IMR-90 (cell line): Measurements from ENCODE around the gene MGAT5B. TPM values are rescaled to one million over a fixed set of nuclear protein-coding genes. Genes with fewer than 3 reads are reported as not detected.

Source experiments
- ATAC-seq: fragments of 200-7000 bp; cut with Tn5 transposase; 2 replicates; pipeline ENCODE4 v1.9.1; 2020; ENCODE audit warnings: low read depth, mild to moderate bottlenecking, moderate library complexity
- BruUV-seq: library from RNA; stranded (reverse); fragments of 400-500 nt; replicated peaks from 2 replicates; lab custom pipeline; 2021; lab: Mats Ljungman, UMichigan
- CTCF ChIA-PET: fragments of 300-600 bp; formaldehyde crosslinking; extraction: SDS; loops from one replicate; lab custom pipeline; 2021; ENCODE audit warnings: antibody characterized with exemption; lab: Yijun Ruan, JAX
- POLR2A ChIA-PET: fragments of 300-600 bp; sonication (Branson Sonifier 250); formaldehyde crosslinking; loops from one replicate; lab custom pipeline; 2022; ENCODE audit warnings: antibody characterized with exemption; ENCODE audit not compliant: unreplicated experiment; lab: Charles Lee
- DNase-seq: peaks from one replicate; pipeline ENCODE4 v3.0.0; 2013
- H2AFZ ChIP-seq: replicated peaks from 2 replicates; pipeline ENCODE3; 2013; ENCODE audit warnings: low read length, mild to moderate bottlenecking; ENCODE audit not compliant: poor library complexity
- H2AK5ac ChIP-seq: 2 replicates; pipeline ENCODE4 v1.6.1; 2013; ENCODE audit warnings: low read depth, low read length, inconsistent platforms
- H2AK9ac ChIP-seq: replicated peaks from 2 replicates; pipeline ENCODE3; 2013; ENCODE audit warnings: mild to moderate bottlenecking, low read depth, low read length, moderate library complexity; ENCODE audit not compliant: poor library complexity
- H2BK120ac ChIP-seq: 2 replicates; pipeline ENCODE4 v1.6.1; 2013; ENCODE audit warnings: low read depth, low read length, inconsistent platforms
- H2BK15ac ChIP-seq: 3 replicates; pipeline ENCODE4 v1.6.1; 2013; ENCODE audit warnings: low read depth, low read length, inconsistent platforms
- H2BK20ac ChIP-seq: 2 replicates; pipeline ENCODE4 v1.6.1; 2013; ENCODE audit warnings: low read depth, mild to moderate bottlenecking, inconsistent platforms, low read length, moderate library complexity
- H2BK5ac ChIP-seq: 2 replicates; pipeline ENCODE4 v1.6.1; 2013; ENCODE audit warnings: mild to moderate bottlenecking, low read depth, low read length, inconsistent platforms; ENCODE audit not compliant: poor library complexity, severe bottlenecking
- H3K14ac ChIP-seq: replicated peaks from 2 replicates; pipeline ENCODE4 v1.6.1; 2013; ENCODE audit warnings: low read depth, low read length, inconsistent platforms
- H3K18ac ChIP-seq: 2 replicates; pipeline ENCODE4 v1.6.1; 2013; ENCODE audit warnings: low read depth, low read length, control low read depth
- H3K23ac ChIP-seq: 2 replicates; pipeline ENCODE4 v1.6.1; 2013; ENCODE audit warnings: low read depth, low read length, inconsistent platforms
- H3K27ac ChIP-seq: 2 replicates; pipeline ENCODE4 v1.5.1; 2013; ENCODE audit warnings: mild to moderate bottlenecking, control low read depth, low read length; ENCODE audit not compliant: insufficient read depth
- H3K27me3 ChIP-seq: 2 replicates; pipeline ENCODE4 v1.6.1; 2013; ENCODE audit warnings: low read length; ENCODE audit not compliant: control insufficient read depth, insufficient read depth
- H3K36me3 ChIP-seq: 2 replicates; pipeline ENCODE4 v1.6.1; 2013; ENCODE audit warnings: low read length, mixed read lengths; ENCODE audit not compliant: control insufficient read depth, insufficient read depth
- H3K4ac ChIP-seq: 2 replicates; pipeline ENCODE4 v1.6.1; 2013; ENCODE audit warnings: low read depth, low read length, inconsistent platforms
- H3K4me1 ChIP-seq: 2 replicates; pipeline ENCODE4 v1.6.1; 2013; ENCODE audit warnings: low read length, mixed read lengths; ENCODE audit not compliant: control insufficient read depth, insufficient read depth
- H3K4me2 ChIP-seq: 2 replicates; pipeline ENCODE4 v1.6.1; 2013; ENCODE audit warnings: low read depth, mild to moderate bottlenecking, control low read depth, low read length, moderate library complexity
- H3K4me3 ChIP-seq: 2 replicates; pipeline ENCODE4 v1.5.1; 2013; ENCODE audit warnings: low read depth, mild to moderate bottlenecking, control low read depth, low read length, moderate library complexity; ENCODE audit not compliant: insufficient read depth
- H3K56ac ChIP-seq: 2 replicates; pipeline ENCODE4 v1.6.1; 2013; ENCODE audit warnings: low read length, inconsistent platforms; ENCODE audit not compliant: insufficient read depth; ENCODE audit errors: extremely low read depth
- H3K79me1 ChIP-seq, 2 experiments: 2 replicates each; pipeline ENCODE4 v1.6.1; 2013; ENCODE audit warnings: low read length in 2 of 2, inconsistent platforms in 1 of 2, low read depth in 1 of 2
- H3K9ac ChIP-seq: 2 replicates; pipeline ENCODE4 v1.6.1; 2013; ENCODE audit warnings: low read depth, low read length, control low read depth
- H3K9me1 ChIP-seq: 2 replicates; pipeline ENCODE4 v1.6.1; 2013; ENCODE audit warnings: low read length, inconsistent platforms; ENCODE audit not compliant: insufficient read depth
- H3K9me3 ChIP-seq: 2 replicates; pipeline ENCODE4 v1.6.1; 2013; ENCODE audit warnings: low read length; ENCODE audit not compliant: control insufficient read depth, insufficient read depth
- H4K20me1 ChIP-seq: 2 replicates; pipeline ENCODE4 v1.6.1; 2013; ENCODE audit warnings: low read length, inconsistent platforms; ENCODE audit not compliant: insufficient read depth
- H4K5ac ChIP-seq: 2 replicates; pipeline ENCODE4 v1.6.1; 2013; ENCODE audit warnings: mild to moderate bottlenecking, low read depth, low read length, control low read depth
- H4K8ac ChIP-seq, 2 experiments: 2 replicates each; pipeline ENCODE4 v1.6.1; 2013; ENCODE audit warnings: low read depth in 2 of 2, low read length in 2 of 2, control low read depth in 1 of 2, inconsistent platforms in 1 of 2
- H4K91ac ChIP-seq: 2 replicates; pipeline ENCODE4 v1.6.1; 2013; ENCODE audit warnings: low read depth, low read length, inconsistent platforms; ENCODE audit not compliant: insufficient read depth
- BHLHE40 ChIP-seq: fragments of 150-350 bp; IDR thresholded peaks from 2 replicates; pipeline ENCODE4 v1.6.1; 2016; ENCODE audit warnings: mild to moderate bottlenecking, low read depth, low read length
- CEBPB ChIP-seq: IDR thresholded peaks from 2 replicates; pipeline ENCODE4 v1.6.1; 2012; ENCODE audit warnings: low read depth, low read length, improper control_type of control experiment
- CHD1 ChIP-seq: IDR thresholded peaks from 2 replicates; pipeline ENCODE4 v1.6.1; 2012; ENCODE audit warnings: low read depth, low read length, improper control_type of control experiment
- MXI1 ChIP-seq: IDR thresholded peaks from 2 replicates; pipeline ENCODE4 v1.6.1; 2012; ENCODE audit warnings: low read depth, mild to moderate bottlenecking, low read length, moderate library complexity, borderline replicate concordance
- NFE2L2 ChIP-seq: fragments of 150-350 bp; IDR thresholded peaks from 2 replicates; pipeline ENCODE4 v1.6.1; 2016; ENCODE audit warnings: low read depth, mild to moderate bottlenecking, low read length
- POLR2A ChIP-seq: IDR thresholded peaks from 2 replicates; pipeline ENCODE4 v1.6.1; 2012; ENCODE audit warnings: mild to moderate bottlenecking, low read depth, low read length
- RCOR1 ChIP-seq: IDR thresholded peaks from 2 replicates; pipeline ENCODE4 v1.6.1; 2012; ENCODE audit warnings: mild to moderate bottlenecking, low read length, improper control_type of control experiment; ENCODE audit not compliant: insufficient replicate concordance
- RFX5 ChIP-seq: IDR thresholded peaks from 2 replicates; pipeline ENCODE4 v1.8.0; 2012; ENCODE audit warnings: low read depth, mild to moderate bottlenecking, low read length, moderate library complexity
- SMC3 ChIP-seq: fragments of 150-350 bp; IDR thresholded peaks from 2 replicates; pipeline ENCODE4 v1.6.1; 2016; ENCODE audit warnings: low read depth, mild to moderate bottlenecking, antibody characterized with exemption, low read length, moderate library complexity
- WGBS, 2 experiments: methylation state at CpG; one replicate each; pipeline versions ENCODE4 v1.1.5 to v1.1.7; 2013; ENCODE audit warnings: missing lambda C conversion rate in 2 of 2; ENCODE audit not compliant: insufficient read length in 1 of 2; ENCODE audit errors: extremely low coverage in 2 of 2; 5-methylcytosine and 5-hydroxymethylcytosine counted together
- dilution Hi-C: fragments of 300-500 bp; cut with HindIII; formaldehyde crosslinking; loops from one replicate; pipeline ENCODE4 v1.14.3; 2018; ENCODE audit warnings: low sequenced_read_pairs; ENCODE audit not compliant: unreplicated experiment
- in situ Hi-C: fragments of 300-500 bp; cut with MboI; formaldehyde crosslinking; loops from 3 replicates; pipeline ENCODE4 v1.14.3; 2019; ENCODE audit warnings: low sequenced_read_pairs, inconsistent platforms, mixed read lengths
- intact Hi-C: fragments of 100-400 bp; cut with micrococcal nuclease; formaldehyde crosslinking; loops from 2 replicates; pipeline ENCODE4 v1.10.0; 2022
- polyA plus RNA-seq, 3 experiments: library from polyadenylated mRNA; depleted of rRNA; stranded (reverse); fragments of >200 nt; gene quantifications; 2 replicates each; pipeline ENCODE4 v1.2.3, GENCODE V29; 2012; ENCODE audit warnings: low replicate concordance in 1 of 3
- total RNA-seq: library from RNA; depleted of rRNA; stranded (reverse); fragments of >200 nt; gene quantifications from 2 replicates; pipeline ENCODE4 v1.2.3, GENCODE V29; 2012
- TF ChIP-seq, protein P1 (sequence below): fragments of 150-350 bp; IDR thresholded peaks from 2 replicates; pipeline ENCODE4 v1.6.1; 2017; ENCODE audit warnings: mild to moderate bottlenecking, antibody characterized with exemption, low read length, low read depth
- TF ChIP-seq, protein P2 (sequence below): conservative IDR thresholded peaks from 2 replicates; pipeline ENCODE4 v1.5.1; 2012; ENCODE audit warnings: mild to moderate bottlenecking, low read depth, low read length, improper control_type of control experiment

Gene MGAT5B
- total and polyA plus RNA-seq, 2 of the 4 experiments (the other 2 are of a cell fraction) = 0.54 to 2.0 TPM

DNA sequence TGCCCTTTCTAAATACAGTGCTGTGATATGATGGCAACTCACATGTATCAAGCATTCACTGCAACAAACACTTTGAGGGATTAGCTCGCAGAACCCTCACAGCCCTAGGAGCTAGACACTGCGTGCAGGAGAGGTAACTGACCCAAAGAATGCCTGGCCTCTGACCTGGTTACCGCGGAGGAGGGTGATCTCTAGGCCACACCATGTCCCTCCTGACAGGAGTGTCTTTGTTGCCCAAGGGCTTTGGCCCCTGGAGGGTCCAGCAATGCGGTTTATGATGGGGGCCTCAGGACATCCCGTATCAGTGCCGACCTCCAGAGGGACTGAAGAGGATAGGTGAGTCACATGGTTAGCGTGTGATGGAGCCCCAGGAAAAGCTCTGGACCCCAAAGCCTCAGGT, 130.6 kb downstream of the MGAT5B start:
- no peak overlapping the region for H4K5ac ChIP-seq
- no peak overlapping the region for H4K91ac ChIP-seq
- dilution Hi-C loops = no loop called here
- H2BK120ac ChIP-seq = no peak overlapping the region
- H2AK5ac ChIP-seq = no peak overlapping the region
- no peaks in the 10 kb centered on the region for H3K36me3 ChIP-seq
- H3K18ac ChIP-seq = no peak overlapping the region
- no peak overlapping the region for H3K27ac ChIP-seq
- BruUV-seq = no TSS peak
- no peak for TF ChIP-seq BHLHE40
- TF ChIP-seq RCOR1 = no peak
- TF ChIP-seq POLR2A = no peak
- TF ChIP-seq MXI1 = no peak
- no peak for TF ChIP-seq CEBPB
- TF ChIP-seq CHD1 = no peak
- TF ChIP-seq, protein P1, sequence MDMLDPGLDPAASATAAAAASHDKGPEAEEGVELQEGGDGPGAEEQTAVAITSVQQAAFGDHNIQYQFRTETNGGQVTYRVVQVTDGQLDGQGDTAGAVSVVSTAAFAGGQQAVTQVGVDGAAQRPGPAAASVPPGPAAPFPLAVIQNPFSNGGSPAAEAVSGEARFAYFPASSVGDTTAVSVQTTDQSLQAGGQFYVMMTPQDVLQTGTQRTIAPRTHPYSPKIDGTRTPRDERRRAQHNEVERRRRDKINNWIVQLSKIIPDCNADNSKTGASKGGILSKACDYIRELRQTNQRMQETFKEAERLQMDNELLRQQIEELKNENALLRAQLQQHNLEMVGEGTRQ = no peak
- TF ChIP-seq, protein P2, sequence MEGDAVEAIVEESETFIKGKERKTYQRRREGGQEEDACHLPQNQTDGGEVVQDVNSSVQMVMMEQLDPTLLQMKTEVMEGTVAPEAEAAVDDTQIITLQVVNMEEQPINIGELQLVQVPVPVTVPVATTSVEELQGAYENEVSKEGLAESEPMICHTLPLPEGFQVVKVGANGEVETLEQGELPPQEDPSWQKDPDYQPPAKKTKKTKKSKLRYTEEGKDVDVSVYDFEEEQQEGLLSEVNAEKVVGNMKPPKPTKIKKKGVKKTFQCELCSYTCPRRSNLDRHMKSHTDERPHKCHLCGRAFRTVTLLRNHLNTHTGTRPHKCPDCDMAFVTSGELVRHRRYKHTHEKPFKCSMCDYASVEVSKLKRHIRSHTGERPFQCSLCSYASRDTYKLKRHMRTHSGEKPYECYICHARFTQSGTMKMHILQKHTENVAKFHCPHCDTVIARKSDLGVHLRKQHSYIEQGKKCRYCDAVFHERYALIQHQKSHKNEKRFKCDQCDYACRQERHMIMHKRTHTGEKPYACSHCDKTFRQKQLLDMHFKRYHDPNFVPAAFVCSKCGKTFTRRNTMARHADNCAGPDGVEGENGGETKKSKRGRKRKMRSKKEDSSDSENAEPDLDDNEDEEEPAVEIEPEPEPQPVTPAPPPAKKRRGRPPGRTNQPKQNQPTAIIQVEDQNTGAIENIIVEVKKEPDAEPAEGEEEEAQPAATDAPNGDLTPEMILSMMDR = no peak
- no peak for TF ChIP-seq SMC3
- no peak for TF ChIP-seq RFX5
- TF ChIP-seq NFE2L2 = no peak
- no peak overlapping the region for H4K8ac ChIP-seq
- ChIA-PET CTCF (no interaction called here), POLR2A (no interaction called here)
- H3K4me3 ChIP-seq = no peak overlapping the region
- no peak for ATAC-seq
- H3K4me2 ChIP-seq = no peak overlapping the region
- no peak overlapping the region for H2AK9ac ChIP-seq
- peaks cover 5% of the 10 kb centered on the region for H3K4me1 ChIP-seq
- H3K27me3 ChIP-seq = peaks cover 29% of the 10 kb centered on the region
- no peak overlapping the region for H2BK20ac ChIP-seq
- H3K79me1 ChIP-seq = no peaks in the 10 kb centered on the region
- H3K14ac ChIP-seq = no peak overlapping the region
- no peak overlapping the region for H3K9ac ChIP-seq
- H4K20me1 ChIP-seq = no peaks in the 10 kb centered on the region; the same call in 1 of the 2 replicates
- no peak overlapping the region for H2AFZ ChIP-seq
- intact Hi-C loops = no loop called here
- no peak overlapping the region for H2BK5ac ChIP-seq
- DNase-seq = no peak
- no peak overlapping the region for H3K56ac ChIP-seq
- in situ Hi-C loops = no loop called here
- no peaks in the 10 kb centered on the region for H3K9me3 ChIP-seq
- H3K4ac ChIP-seq = no peak overlapping the region
- H3K9me1 ChIP-seq = peaks cover 5% of the 10 kb centered on the region; the same call in 1 of the 2 replicates
- no peak overlapping the region for H2BK15ac ChIP-seq
- 78% methylated on average over 8 of the region's 8 CpGs; no CpG with 5 or more reads in 1 of the 2 experiments for WGBS, 2 experiments
- H3K23ac ChIP-seq = no peak overlapping the region
